GM21360 (cell line): ENCODE measurements around the gene SLC17A9.

Experiments
- ATAC-seq: cut with Tn5 transposase; IDR thresholded peaks from one replicate; pipeline ENCODE4 v1.9.1; 2021; ENCODE audit warnings: mild to moderate bottlenecking, moderate library complexity; ENCODE audit not compliant: unreplicated experiment

Gene SLC17A9

GRCh38 chr20:62937268-62938104 lies 15.0 kb upstream of the SLC17A9 start:
- peak; percentile 80 for ATAC-seq

GRCh38 chr20:62938105-62938888 lies 14.2 kb upstream of the SLC17A9 start, which contains the start of gene GID8:
Gene GID8, plus strand, starts transcription at chr20:62938147. Its CDS starts 3,356 bp downstream, at chr20:62941503.
- ATAC-seq: peak; percentile 44

GRCh38 chr20:62940875-62941274 lies 11.6 kb upstream of the SLC17A9 start:
- ATAC-seq: no peak

DNA sequence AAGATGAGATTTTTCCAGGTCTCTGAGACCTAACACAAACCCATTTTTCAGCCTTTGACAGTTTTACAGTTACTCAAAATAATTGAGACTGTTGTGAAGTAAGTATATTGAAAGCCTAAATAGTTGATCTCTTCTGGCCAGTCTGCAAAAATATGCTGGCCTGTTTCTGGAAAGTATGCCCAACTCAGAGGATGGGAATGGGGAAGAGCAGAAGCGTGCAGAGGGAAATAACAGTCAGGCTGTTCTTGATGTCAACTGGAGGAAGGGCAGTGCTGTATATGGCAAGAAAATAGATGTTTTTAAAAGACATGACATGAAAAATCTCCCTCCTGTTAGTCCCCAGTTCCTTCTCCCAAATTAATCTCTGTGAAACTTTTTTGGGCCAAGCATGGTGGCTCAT lies 10.7 kb upstream of the SLC17A9 start:
- no peak for ATAC-seq

GRCh38 chr20:62942456-62942855 lies 10.1 kb upstream of the SLC17A9 start:
- no peak for ATAC-seq

DNA sequence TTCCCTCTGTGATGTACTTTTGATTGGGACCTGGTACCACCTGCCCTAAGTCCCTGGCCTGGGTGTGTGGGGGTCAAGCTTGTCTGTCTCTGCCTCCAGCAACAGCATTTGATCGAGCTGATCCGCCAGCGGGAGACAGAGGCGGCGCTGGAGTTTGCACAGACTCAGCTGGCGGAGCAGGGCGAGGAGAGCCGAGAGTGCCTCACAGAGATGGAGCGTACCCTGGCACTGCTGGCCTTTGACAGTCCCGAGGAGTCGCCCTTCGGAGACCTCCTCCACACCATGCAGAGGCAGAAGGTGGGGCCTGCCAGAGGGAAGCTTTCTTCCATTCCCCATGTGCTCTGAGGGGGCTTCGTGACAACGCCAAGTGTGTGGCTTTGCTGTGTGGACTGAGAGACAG lies 9.1 kb upstream of the SLC17A9 start:
- no peak for ATAC-seq

- ATAC-seq: no peak
These were observed 8.3 kb upstream of the SLC17A9 start for GRCh38 chr20:62944184-62944583.

GRCh38 chr20:62944746-62945145 lies 7.8 kb upstream of the SLC17A9 start:
- no peak for ATAC-seq

- ATAC-seq: no peak
These were observed 6.7 kb upstream of the SLC17A9 start for GRCh38 chr20:62945771-62946339.

DNA sequence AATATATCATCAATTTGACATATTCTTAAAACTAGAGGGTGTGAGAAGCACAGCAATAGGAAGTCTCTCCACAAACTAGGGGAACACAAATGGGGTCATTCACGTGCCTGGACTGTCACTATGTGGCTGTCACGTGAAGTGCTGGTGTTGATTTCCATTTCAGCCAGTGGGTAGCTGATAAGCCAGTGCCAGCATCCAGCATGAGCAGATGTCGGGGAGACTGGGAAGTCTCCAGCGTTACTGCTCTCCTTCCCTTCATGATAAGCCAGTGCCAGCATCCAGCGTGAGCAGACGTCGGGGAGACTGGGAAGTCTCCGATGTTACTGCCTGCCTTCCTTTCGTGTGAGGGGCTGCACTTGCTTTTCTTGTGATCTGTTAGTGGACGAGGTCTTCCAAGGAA lies 5.6 kb upstream of the SLC17A9 start:
- no peak for ATAC-seq

GRCh38 chr20:62947532-62948300 lies 4.8 kb upstream of the SLC17A9 start:
- ATAC-seq: no peak

GRCh38 chr20:62949153-62949821 lies 3.2 kb upstream of the SLC17A9 start:
- no peak for ATAC-seq

DNA sequence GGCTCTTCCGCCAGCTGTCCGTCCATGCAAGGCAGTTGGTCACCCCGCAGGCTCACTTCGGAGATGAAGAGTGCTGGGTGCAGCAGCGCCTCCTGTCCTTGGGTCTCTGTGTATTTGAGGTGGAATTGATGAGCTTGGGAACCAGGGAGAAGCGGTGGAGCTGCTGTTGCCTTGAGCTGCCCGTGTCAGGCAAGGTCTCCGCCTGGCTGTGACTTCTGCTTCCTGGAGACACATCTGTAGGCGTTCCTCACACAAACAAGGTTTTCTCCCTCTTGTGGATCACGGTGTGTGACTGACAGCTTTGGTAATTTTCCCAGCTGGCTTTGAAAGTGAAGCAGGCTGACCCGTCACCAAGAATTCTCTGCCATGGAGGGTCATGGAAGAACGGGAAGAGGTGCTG lies 2.5 kb upstream of the SLC17A9 start:
- no peak for ATAC-seq

- ATAC-seq: no peak
These were observed 1.8 kb upstream of the SLC17A9 start for GRCh38 chr20:62950741-62951140.

GRCh38 chr20:62951143-62951895 lies 1.2 kb upstream of the SLC17A9 start:
- no peak for ATAC-seq

GRCh38 chr20:62951896-62952372 lies 575 bp upstream of the SLC17A9 start:
- no peak for ATAC-seq

GRCh38 chr20:62952968-62953838 lies 694 bp downstream of the SLC17A9 start:
- ATAC-seq: no peak

- ATAC-seq: peak; percentile 57
These were observed 1.6 kb downstream of the SLC17A9 start for GRCh38 chr20:62953839-62954703.
